ENCODE measurements around the gene RPL7A.

RPL7A gene

DNA sequence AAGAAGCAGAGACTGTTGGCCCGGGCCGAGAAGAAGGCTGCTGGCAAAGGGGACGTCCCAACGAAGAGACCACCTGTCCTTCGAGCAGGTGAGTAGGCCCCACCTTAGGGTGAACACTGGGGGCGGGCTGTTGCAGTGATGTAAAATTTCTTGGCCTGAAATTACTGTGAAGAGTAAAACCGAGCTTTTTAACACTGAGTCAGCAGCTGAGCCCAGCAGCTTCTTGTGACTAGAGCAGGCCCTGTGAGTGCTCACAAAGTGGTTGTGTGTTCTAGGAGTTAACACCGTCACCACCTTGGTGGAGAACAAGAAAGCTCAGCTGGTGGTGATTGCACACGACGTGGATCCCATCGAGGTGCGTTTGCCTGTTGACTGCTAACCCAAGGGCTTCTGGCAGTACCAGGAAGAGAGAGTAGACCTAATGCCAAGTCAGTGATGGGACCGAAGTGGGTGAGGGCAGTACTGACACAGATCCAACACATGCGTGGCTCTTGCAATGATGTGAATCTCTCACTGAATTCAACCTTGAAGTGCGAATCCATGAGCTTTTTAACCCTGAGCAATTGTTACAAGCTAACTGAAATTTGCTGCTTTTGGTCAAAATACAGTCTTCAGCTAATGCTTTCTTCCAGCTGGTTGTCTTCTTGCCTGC lies 2.1 kb downstream of the RPL7A start:
- DNase-seq = no peak

DNA sequence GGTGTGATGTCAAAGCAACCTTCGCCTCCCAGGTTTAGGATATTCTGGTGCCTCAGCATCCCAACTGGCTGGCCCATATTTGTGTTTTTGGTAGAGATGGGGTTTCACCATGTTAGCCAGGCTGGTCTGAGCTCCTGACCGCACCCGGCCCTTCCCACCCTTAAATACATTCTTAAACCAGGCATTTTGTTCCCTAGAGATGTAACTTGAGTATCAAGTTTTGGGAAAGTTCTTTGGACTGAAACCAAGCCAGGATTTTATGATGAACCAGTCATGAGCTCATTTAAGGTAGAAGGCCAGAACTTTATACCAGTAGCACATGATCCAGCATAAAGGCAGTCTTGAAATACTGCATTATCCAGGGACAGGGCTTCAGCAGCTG lies 3.5 kb downstream of the RPL7A start:
- DNase-seq = no peak

DNA sequence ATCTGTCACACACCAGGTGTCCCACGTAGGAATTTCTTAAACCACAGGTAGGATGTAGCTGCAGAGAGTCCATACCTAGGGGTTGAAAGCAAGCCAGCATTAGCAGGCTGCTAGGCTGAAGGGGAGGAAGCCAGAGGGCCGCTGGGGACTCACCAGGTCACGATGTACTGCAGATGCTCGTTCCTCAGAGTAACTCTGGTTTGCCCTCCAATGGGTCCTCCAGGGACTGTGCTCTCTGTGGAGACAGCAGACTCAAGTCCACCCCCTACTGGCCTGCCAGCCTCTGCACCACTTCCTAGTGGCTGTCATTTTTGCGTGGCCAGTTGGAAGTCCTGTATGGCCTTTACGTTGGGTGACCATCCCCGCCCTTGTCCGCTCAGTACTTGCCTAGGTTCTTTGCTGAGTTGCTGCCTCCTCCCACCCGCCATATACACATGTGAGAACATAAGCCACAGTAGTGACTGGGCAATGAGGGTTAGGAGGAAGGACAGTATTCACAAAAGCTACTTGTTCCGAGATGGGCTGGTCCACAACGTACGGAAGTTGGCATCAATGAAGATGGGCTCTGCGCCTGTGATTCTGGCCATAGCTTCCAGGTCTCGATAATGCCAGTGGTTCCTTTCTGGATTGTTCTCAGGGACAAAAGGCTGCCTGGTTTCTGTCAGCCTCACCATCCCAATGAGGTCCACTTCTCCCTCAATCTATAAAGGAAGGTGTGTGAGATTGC lies 4.1 kb downstream of the RPL7A start:
- DNase-seq = peak; percentile 49

DNA sequence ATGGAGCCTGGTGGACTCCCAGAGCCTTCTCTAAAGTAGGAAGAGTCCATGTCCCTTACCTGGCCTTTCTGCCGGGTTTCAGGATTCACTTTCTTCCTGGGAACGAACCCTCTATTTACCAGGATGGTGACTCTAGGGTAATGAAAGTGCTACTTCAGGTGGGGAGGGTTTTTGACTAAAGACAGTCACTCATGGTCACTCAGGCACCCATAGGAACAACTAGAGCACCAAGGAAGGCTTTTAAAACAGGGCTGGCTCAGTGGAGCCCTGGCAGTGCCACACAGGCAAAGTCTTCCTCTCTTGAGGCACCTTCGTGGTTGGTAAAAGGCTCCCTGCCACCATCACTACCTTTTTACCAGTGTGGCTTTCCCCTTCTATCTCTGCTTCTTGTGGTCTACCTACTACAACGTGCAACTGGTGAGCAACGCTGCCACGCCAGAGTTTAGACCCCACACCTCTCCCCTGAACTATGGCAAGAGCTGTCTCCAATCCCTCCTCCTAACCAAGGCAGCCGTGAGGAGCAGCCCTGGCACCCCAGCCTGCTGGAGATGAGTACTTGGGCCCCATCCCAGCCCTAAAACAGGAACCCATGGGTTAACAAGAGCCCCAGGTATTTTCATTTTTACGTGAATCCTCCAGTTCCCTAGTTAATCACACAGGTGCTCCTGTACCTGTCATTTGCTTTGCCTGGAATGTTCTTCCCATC lies 4.8 kb downstream of the RPL7A start:
- DNase-seq = no peak

DNA sequence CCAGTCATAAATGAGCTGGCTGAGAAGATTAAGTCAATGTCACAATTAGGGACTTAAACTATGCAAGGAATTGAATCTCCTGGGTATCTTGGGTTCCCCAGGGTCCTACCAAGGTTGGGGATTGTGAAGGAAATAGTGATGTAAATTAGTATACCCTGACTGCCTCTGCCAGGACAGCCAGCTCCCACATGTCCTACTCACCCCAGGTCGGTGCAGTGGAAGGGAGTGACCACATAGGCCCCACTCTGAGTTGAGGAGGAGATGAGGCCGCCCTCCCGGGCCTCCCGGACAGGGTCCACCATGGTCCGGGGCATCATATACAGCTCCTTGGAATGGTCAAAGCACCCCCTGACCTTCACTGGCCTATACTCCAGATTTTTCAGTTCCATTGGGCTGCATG lies 5.5 kb downstream of the RPL7A start:
- DNase-seq = no peak

DNA sequence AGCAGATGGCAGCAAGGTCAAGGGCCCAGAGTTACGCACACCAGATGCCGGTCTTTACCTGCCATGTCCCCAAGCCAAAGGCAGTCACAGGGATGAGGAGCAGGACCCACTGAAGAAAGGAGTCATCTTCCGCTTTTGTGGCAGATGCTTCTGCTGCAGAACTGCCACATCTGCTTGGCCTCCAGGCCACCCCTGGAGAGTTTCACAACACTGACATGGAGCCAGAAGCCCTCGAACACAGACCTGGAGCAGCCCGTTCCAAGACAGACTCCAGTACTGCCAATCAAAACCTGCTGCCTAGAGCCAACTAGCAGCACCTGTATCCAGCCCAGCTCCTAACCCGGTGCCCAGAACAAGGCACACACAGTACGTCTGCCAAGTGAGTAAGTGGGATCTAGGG lies 6.7 kb downstream of the RPL7A start:
- no peak for DNase-seq

DNA sequence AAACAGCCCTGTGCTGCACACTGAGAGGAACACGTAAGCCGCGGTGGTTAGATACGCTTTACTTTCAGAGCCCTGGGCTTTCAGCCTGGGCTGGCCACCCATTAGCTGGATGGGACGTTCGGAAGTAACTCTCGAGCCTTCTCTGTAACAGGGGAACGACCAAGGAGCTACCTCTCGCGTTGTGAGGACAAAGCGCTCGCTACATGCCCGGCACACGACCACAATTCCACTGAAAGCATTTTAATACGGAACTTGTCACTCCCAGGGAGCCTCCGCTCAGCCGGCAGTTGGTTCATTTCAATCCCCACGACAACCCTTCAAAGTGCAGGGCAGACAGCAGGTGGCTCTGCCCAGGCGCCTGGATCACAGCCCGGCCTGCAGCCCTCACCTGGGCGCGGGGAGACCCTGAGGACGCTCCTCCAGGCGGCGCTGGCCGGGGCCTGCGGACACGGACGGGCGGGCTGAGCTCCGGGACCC lies 7.9 kb downstream of the RPL7A start:
- no peak for DNase-seq

DNA sequence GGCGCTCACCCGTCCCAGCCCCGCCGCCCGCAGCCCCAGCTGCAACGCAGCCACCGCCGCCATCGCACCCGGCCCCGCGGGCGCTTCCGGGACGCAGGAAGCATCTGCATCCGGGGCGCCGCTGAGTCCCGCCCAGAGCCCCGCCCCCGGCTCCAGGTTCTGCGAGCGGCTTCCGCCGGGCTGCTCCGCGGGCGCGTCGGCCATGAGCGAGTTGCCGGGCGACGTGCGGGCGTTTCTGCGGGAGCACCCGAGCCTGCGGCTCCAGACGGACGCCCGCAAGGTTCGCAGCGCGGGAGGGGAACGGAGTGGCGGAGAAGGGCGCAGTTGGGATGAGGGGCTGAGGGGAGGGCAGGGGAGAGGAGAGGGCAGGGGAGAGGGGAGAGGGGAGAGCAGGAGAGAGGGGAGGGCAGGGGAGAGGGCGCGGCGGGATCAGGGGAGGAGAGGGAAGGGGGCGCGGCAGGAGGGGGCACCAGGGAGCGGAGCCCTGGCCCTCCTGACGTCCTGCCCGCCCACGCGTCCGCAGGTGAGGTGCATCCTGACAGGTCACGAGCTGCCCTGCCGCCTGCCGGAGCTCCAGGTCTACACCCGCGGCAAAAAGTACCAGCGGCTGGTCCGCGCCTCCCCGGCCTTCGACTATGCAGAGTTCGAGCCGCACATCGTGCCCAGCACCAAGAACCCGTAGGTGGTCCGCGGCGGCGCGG lies 8.5 kb downstream of the RPL7A start, which contains the start of the genes SURF1 and SURF2:
SURF1 (minus strand) TSS at position 97 of the 701 bp plus-strand sequence; CDS start at position 63, 34 bp downstream.
SURF2 (plus strand) TSS at position 160 of the 701 bp plus-strand sequence; CDS start at position 203, 43 bp downstream.
- DNase-seq = peak; percentile 95

DNA sequence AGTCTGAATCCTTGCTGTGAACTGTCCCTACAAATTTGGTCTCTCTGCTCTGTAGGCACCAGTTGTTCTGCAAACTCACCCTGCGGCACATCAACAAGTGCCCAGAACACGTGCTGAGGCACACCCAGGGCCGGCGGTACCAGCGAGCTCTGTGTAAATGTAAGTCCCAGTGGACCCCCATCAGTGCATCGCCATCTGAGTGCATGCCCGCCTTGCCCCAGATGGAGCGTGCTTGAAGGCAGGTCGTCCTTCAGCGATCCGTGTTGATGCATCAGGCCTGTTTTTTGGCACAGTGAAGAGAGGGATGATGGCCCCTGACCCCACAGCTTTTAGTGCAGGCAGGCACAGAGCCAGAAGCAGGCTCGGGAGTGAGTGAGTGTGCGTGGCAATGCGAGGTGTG lies 9.6 kb downstream of the RPL7A start:
- DNase-seq = no peak

DNA sequence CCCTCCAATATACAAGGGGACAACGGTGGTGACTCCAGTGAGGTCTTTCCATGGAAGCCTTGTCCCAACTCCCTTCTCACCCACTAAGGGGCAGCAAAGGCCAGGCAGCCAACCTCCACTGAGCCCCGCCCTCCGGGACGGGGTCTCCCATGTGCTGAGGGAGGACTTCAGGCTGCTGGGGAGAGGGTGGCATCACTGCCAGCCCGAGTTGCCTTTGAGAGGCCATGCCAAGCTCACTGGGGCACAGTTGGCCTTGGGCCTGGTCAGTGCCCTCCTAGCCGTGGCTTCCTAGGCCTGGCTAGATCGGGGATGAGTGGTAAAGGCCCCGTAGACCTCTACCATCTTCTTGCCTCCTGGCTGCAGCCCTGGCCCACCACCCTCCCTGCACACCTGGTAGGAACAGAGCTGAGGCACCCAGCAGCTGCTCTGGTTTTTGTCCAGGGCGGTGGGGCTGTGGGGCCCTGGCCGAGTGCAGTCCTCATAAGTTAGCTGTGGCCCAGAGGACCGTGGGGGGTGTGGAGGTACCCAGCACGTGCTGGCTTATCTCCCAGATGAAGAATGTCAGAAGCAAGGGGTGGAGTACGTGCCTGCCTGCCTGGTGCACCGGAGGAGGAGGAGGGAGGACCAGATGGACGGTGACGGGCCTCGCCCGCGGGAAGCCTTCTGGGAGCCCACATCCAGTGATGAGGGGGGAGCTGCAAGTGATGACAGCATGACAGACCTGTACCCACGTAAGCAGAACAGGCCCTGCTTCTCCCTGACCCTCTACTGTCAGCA lies 11.6 kb downstream of the RPL7A start:
- DNase-seq = no peak

DNA sequence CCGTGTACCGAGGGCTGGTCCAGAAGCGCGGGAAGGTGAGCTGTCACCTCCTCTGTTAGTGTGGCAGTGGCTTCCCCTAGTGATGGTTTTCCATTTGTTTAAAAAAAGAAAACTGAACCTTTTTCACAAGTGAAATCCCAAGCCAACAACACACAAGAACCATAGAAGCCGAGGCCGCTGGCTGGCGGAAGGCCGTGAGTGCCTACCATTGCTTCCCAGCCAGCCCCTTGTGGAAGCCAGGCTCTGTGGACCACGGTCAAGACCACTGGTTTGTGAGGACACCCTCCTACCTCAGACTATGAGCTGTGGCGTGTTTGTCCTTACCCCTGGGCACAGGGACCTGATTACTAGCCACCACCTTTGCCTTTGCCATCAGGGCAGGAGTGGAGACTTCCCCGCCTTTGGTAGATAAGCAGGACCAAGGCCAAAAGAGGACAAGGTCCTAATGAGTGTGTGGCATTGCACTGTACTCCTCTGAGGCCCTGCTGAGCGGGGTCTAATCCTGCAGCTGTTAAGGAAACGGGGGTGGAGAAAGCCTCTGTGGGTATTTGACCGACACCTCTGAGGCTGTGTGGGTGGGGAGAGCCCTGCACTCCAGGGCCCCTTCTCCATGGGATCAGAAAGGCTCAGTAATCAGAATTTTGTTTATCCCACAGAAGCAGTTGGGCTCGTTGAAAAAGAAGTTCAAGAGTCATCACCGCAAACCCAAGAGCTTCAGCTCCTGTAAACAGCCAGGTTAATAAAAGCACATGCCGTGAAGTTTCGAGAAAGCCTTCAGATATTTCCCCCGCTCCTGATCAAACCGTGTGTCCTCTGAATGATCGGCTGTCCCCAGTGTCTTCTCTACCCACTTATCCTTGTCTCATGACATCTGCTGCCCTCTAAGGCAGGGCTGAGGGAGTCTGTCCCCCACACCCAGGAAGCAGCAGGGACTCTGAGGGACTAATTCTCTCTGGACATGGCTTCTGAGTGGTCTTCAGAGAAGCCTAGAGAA lies 12.7 kb downstream of the RPL7A start:
- DNase-seq = no peak

DNA sequence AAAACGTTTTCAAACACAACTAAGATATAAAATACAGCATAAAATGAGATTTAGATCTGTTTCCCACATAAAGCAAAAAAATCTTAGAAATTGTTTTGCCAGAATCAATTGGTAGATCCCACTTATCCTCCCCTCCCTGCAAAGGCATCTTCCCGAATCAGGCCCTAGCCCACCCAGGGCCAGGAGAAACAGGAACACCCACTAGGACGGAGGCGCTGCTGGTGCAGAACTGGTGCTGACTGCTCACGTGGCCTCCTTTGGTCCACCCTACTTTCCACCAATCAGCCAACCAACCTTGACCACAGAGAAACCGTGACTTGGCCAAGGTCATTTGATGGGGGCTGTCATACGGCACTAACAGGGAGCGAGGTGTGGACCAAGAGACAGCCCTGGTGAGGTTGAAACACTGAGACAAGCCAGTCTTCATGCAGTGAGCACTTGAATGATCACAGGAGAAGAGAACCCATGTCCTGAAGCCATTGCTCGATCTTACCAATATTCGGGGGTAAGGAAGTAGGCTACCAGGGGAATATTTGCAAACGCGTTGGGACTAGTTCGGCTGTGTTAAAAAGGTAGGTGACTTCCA lies 13.6 kb downstream of the RPL7A start:
- DNase-seq = no peak

DNA sequence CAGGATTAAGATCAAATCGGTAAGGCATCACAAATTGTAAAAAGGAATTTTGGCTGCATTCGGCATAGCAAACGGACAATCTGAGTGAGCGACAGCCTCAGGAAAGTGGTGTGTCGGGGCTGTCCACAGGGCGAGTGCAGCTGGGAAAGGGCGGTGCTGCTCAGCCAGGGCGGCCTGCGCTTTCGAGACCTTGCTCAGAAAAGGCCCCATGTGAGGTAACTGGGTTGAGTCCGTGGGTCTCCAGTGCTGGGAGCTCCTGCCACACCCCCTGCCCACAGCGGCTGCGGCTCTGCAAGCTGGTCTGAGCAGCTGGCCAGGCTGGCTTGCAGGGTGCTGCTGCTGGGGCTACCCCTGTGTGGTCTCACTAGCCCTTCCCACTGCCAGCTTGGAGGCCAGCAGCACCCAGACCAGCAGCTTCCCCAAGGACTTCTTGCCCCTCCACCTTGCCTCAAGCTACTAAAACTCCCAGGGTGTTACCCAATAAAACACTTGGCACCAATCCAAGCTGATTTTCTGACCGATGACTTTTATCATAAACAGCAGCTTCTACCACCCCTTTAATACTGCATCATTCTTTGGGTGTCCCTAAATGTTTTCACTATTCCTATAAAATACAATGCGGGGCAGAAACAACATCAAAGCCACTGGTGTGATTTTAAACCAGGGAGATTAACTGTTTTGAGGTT lies 14.5 kb downstream of the RPL7A start:
- no peak for DNase-seq

DNA sequence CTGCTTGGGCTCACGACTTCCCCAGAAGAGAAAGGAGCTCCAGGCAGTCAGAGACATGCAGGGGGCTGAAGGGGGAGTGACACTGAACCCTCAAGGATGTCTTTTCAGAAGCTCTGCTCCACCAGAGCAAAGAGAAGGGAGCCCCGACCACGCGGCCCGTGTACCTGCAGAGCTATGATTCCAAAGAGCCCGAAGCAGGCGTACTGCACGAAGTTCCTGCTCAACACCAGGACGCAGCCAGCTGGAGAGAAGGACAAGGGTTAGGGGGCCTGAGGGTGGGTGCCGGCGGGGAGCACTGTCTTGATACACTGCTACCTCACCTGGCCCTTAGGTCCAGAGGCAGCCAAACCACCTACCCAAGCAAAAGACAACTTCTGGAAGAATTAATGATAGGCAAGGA lies 18.4 kb downstream of the RPL7A start:
- no peak for DNase-seq

DNA sequence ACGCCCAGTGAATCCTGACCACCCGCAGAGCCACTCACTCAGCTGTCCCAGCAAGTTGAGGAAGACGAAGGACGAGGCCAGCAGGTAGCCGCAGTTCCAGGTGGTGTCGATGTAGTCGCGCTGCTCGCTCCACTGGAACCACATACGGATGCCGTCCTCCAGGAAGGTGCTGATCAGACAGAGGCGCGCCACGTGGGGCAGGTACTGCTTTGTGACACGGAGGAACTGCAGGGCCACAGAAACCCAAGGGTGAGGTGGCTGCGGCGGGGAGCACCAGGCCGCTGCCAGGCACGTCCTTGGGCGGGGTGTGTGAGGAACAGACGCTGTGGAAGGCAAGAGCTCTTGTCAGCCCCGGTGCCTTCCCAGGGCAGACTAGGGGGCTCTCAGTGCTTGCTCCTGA lies 19.2 kb downstream of the RPL7A start:
- no peak for DNase-seq

DNA sequence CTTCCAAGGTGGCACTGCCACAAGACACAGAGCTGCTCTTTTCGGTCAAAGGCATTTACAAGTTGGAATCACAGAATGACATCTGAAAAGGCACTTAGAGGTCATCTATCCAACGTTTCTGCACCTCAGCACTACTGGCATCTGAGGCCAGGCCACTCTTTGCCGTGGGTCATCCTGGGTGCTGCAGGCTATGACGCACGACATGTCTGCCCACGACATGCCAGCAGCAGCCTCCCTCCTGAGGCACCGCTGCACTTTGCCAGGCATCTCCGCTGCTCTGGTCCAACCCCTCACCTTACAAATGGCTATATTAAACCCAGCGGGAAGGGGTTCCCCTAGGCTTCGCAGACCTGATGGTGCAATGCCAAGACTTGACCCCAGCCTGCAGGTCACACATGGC lies 19.8 kb downstream of the RPL7A start:
- no peak for DNase-seq

DNA sequence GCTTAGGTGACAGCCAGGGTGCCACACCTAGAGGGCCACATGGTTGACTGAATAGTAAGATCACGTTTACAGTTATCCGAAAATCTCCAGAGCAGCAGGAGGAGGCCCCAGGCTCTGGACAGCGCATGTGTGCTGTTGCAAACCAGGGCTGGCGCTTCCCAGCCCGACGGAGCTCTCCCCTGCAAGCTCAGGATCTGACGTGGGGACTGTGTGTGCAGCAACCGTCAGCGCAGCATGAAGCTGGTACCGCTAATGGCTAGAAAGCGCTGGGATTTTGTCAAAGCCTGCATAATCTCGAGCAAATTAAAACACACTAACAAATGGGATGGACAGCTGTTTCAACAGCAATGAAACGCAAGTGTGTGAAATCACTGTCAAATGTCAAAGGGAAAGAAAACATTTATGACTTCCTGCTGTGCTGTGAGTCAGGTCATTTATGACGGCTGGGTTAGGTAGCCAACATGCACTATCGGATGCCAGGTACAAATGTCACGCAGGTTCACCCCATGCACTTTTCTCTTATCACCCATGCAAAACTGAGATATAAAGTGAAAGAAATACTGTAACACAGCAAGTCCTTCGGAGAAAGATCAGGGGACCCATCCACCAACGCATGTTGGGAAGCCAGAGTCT lies 20.3 kb downstream of the RPL7A start:
- DNase-seq = no peak

DNA sequence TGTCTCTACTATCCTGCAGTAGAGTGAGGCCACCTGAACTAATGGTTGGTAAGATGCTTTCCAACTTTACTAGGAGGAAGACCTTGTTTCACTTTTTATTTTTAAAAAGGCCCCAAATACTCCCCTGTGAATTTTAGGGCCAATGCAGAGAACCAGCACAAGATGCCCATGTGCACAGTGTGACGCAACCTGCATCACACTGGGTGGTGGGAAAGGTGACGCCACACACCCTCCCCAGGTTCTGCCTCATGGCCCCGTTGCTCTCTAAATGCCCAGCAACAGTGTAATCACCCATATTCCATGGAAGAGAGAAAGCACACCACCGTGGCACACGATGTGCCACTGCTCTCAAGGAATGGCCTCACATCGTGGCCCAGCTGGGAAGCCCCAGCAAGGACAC lies 21.4 kb downstream of the RPL7A start:
- no peak for DNase-seq

DNA sequence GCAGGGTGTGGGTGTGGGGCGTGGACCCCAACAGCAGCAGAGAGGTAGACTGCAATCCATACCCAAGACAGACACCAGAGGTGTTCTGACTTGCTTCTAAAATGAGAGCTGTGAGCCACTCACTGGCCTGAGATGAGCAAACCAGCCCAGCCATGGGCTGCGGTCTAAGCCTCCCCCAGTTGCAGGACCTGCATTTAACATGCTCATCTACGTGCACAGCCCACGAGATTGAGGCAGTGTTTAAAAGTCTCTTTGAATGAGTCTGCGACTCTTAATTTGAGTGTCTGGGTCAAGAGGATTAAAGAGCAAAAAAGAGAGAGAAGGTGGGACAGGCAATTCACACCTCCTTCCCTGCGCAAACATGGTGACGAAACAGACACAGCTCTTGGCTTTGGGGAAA lies 21.9 kb downstream of the RPL7A start:
- DNase-seq = no peak

DNA sequence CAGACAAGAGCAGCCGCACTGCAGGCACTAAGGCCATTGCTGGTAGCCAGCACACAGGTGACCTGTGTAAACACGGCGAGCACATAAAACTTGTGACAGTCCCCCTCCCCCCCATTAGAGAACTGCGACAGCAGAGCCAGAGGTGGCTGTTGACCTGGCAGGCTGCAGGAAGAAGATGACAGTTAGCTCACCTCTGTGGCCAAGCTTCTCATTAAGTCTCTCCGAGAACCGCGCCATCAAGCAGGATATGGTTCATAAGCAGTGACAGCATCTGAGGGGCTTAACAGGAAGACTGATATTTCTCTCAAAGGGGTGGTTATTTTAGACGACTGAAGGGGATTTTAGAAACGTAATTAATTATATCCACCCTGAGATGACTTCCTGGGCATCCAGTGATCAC lies 22.7 kb downstream of the RPL7A start:
- no peak for DNase-seq
